GM18907 (cell line): ENCODE data around the gene ACTG1.

Experiments used
- ATAC-seq: cut with Tn5 transposase; IDR thresholded peaks from one replicate; pipeline ENCODE4 v1.9.1; 2021; ENCODE audit warnings: mild to moderate bottlenecking, moderate library complexity; ENCODE audit not compliant: unreplicated experiment

Gene ACTG1

DNA sequence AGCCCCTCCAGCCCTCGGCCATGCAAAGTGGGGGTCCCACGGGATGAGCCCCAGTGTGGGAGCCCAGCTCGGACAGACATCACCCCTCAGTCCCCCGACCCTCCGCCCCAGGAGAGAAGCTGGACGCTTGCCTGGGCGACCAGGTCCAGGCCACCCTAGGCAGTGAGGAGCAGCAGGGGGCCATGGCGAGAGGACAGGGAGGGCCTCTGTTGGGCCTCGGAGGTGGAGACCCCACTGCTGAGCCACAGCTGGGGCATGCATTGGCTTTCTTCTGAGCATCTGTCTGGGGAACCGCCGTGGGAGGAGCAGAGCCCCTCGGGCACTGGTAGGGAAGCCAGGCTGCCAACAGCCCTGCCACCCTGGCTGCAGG lies 13.0 kb downstream of the ACTG1 start:
- no peak for ATAC-seq

GRCh38 chr17:81498953-81499600 lies 13.5 kb downstream of the ACTG1 start:
- no peak for ATAC-seq

DNA sequence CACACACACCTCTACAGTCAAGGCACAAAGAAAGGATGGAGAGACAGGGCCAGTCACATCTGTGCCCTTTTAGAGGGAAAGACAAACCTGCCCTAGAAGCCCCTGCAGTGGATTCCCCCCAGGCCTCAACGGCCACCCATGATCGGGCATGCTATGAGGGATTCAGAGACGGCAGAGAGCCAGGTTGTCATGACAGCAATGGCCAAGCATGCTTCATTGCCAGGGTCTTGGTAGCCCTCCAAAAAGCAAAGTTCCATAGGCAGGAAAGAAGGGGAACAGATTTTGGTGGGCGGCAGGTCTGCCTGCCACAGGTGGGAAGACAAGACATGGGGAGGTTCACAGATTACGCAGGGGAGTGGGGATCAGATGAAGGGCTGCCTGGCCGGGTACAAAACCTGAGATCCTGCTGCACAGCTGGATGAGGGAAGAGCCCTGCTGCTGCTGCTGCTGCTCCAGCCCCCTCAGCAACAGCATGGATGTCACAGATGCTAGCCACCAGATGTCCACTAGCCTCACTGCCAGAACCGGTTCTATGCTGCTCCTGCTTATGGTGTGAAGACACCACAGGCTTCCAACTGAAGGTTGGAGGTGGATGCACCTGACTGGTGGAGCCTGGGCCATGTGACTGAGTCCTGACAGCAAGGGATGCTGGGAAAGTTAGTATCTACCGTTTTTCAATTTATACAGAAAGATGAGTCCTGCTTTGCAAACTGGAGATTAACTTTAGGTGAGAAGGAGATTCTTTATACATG lies 17.8 kb downstream of the ACTG1 start:
- ATAC-seq = no peak

GRCh38 chr17:81493198-81494038 lies 19.2 kb downstream of the ACTG1 start:
- ATAC-seq = no peak

DNA sequence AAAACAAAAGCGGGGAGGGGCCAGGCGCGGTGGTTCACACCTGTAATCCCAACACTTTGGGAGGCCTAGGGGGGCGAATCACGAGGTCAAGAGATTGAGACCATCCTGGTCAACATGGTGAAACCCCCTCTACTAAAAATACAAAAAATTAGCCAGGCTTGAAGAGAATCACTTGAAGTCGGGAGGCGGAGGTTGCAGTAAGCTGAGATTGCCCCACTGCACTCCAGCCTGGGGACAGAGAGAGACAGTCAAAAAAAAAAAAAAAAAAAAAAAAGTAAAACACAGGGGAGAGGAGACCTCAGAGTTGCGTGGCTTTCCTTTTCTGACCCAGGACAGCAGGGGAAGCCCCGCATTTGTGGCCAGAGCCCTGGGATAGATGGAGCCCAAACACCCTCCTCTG lies 19.9 kb downstream of the ACTG1 start:
- ATAC-seq = no peak

- no peak for ATAC-seq
Measured at GRCh38 chr17:81492202-81492601, 20.4 kb downstream of the ACTG1 start.

GRCh38 chr17:81491761-81492160 lies 20.8 kb downstream of the ACTG1 start:
- no peak for ATAC-seq

DNA sequence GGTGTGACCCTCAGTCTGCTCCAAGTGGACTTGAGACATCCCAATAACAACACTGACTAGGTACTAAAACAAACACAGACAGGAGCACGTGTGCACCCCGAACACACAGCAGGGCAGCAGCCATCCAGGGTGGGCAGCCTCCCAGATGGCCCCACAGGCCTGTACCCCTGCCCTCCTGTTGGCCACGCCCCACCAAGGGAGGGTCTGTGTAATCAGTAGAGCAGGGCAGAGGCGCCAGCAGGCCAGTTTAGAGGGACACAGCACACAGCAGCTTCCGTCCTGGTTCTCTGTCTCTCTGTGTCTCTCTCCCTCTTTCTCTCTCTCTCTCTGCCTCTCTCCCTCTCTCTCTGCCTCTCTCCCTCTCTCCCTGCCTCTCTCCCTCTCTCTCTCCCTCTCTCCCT lies 21.4 kb downstream of the ACTG1 start:
- no peak for ATAC-seq

GRCh38 chr17:81489998-81490992 lies 22.3 kb downstream of the ACTG1 start:
- no peak for ATAC-seq

DNA sequence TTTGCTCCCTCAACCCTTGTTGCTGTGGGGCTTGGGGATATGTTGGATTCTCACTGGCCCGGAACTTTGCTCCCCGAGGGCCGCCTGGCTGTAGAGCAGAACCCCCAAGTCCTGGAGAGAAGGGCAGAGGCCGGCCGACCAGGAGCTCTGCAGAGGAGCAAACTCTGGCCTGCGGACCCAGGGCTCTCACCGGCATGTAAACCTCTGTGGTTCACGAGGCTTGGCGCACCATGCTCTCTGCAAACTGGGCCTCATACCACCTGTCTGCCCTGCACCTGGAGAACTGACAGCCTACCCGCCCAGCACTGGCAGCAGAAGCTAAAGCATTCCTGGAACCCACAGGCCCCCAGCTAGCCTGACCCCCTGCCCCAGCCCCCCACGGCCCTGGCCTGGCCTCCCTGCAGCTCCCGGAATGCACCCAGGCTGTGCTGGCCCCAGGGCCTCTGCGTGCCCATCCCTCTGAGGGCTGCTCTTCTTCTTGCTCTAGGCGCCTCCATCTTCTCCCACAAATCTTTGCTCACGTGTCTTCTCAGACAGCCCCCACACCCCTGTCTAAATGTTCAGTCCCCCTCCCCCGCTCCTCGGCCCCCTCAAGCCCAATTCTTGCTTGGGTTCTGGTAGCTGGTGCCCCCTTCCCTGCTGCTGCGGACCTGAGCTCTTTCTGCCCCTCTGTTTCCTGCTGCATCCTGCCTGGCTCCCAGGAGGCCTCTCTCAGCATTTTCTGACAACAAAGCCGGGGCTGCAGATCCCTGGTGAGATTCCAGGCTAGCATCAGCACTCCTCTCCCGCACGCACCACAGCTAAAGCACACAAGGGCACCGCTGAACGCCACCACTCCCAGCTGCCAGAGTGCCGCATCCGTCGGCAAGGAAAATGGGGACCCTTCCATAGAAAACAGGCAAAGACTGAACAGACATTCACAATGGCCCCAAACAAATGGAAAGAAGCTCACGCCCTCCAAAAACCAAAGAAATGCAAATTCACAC lies 23.3 kb downstream of the ACTG1 start:
- no peak for ATAC-seq

DNA sequence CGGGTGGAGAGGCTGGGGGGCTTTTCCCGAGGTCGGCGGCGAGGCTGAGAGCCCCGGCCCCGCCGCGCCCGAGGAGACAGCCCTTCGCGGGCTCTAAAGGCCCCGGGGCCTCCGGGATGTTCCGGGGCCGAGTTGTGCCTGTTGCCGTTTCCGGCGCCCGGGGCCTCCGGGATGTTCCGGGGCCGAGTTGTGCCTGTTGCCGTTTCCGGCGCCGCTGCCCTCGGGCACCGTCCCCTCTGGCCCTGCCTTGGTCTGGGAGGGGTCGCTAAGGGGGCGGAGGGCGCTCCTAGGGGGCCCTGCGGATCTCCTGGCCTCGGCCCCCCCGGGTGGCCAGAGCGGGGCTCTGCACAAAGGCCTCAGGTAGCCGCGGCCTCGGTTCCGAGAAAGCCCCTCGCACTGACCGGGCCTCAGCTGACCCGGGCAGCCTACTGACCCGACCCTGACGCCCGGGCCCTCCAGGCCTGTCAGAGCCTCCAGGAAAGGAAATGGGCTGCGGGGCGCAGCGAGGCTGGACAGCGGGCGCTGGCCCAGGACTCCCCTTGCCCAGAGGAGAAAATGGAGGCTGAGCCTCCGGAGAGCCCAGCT lies 24.2 kb downstream of the ACTG1 start:
- no peak for ATAC-seq

DNA sequence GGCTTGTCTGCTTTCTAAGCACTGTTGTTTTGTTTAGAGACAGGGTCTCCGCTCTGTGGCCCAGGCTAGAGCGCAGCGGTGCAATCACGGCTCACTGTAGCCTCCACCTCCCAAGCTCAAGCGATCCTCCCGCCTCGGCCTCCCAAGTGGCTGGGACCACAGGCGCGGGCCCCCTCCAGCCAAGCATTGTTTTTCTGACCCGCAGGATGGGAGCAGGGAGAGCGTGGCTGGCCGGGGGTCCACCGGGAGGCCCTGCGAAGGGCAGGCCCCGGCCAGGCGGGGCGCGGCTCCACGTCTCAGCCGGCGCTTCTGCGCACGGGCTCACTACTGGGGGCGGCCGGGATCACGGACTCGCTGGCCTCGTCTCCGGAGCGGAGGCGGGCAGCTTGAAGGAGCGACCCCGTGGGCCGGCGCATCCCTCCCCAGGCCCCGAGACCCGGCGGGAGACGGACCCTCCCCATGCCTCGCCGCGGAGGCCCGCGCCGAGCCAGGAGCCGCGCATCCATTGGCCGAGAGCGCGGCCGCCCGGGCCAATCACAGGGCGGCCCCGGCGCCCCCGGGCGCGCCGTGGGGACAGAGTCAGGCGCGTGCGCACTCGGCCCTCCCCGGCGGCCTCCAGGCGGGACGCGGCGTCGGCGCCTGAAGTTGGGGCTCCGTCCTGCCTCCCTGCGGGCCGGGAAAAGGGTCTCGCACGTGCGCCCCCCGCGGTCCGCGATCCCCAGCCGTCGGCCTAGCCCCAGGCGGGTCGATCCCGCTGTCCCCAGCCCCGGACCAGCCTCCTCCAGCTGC lies 24.9 kb downstream of the ACTG1 start:
- no peak for ATAC-seq

DNA sequence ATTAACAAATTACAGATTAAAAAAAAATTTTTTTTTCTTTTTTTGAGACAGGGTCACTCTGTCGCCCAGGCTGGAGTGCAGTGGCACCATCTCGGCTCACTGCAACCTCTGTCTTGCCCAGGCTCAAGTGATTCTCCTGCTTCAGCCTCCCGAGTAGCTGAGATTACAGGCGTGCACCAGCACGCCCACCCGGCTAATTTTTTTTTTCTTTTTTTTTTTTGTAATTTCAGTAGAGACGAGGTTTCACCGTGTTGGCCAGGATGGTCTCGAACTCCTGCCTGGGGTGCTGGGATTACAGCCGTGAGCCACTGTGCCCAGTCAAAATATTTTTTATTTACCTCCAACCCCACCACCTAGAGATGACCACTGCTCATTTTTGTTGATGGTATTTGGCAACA lies 25.5 kb downstream of the ACTG1 start:
- no peak for ATAC-seq

- ATAC-seq = no peak
Measured at GRCh38 chr17:81486199-81486810, 26.3 kb downstream of the ACTG1 start.

- peak; percentile 71 for ATAC-seq
Measured at GRCh38 chr17:81484195-81484979, 28.2 kb downstream of the ACTG1 start.

- peak; percentile 6 for ATAC-seq
Measured at GRCh38 chr17:81483862-81484194, 28.8 kb downstream of the ACTG1 start.
